Activated CD4-positive, alpha-beta T cell treated with anti-CD3 and anti-CD28 coated beads, Interleukin-2, amount 50 U/mL, for 1 hour (primary cell): ENCODE results near the gene GUSB.
"Not testable (repeated sequence)": the region's sequence is repeated elsewhere in the genome, so short reads cannot be mapped to it uniquely, and the experiment has no call there.

ENCODE experiments used
- DNase-seq: peaks from one replicate; pipeline ENCODE4 v3.0.0-alpha.2; 2020

Gene GUSB

GRCh38 chr7:65981965-65982792 is at the start of gene GUSB:
TSS of gene GUSB (minus strand) at chr7:65982213. CDS start at chr7:65982183, 30 bp downstream.
- DNase-seq: peak; percentile 88

- not testable (repeated sequence) for DNase-seq
These were observed 46.3 kb upstream of the GUSB start for GRCh38 chr7:66028342-66028741.

- DNase-seq: no peak
These were observed 34.1 kb upstream of the GUSB start for GRCh38 chr7:66016131-66016461.

- DNase-seq: no peak
These were observed 33.6 kb upstream of the GUSB start for GRCh38 chr7:66015440-66016130.

GRCh38 chr7:66013938-66014337 is 31.9 kb upstream of the GUSB start:
- no peak for DNase-seq

- no peak for DNase-seq
These were observed 25.2 kb upstream of the GUSB start for GRCh38 chr7:66007232-66007631.

- not testable (repeated sequence) for DNase-seq
These were observed 23.2 kb upstream of the GUSB start for GRCh38 chr7:66005115-66005671.

GRCh38 chr7:66000823-66001417 is 18.9 kb upstream of the GUSB start:
- not testable (repeated sequence) for DNase-seq

GRCh38 chr7:65994984-65995383 is 13.0 kb upstream of the GUSB start:
- not testable (repeated sequence) for DNase-seq

- DNase-seq: no peak
These were observed 10.5 kb upstream of the GUSB start for GRCh38 chr7:65992526-65992925.

GRCh38 chr7:65991829-65992228 is 9.8 kb upstream of the GUSB start:
- not testable (repeated sequence) for DNase-seq

- DNase-seq: no peak
These were observed 7.7 kb upstream of the GUSB start for GRCh38 chr7:65989694-65990080.

- DNase-seq: not testable (repeated sequence)
These were observed 6.5 kb upstream of the GUSB start for GRCh38 chr7:65988503-65988902.

GRCh38 chr7:65988084-65988483 is 6.1 kb upstream of the GUSB start:
- no peak for DNase-seq

- DNase-seq: no peak
These were observed 2.1 kb upstream of the GUSB start for GRCh38 chr7:65983965-65984658.

- peak; percentile 24 for DNase-seq
These were observed 1.3 kb downstream of the GUSB start for GRCh38 chr7:65980478-65981250.

GRCh38 chr7:65979583-65980477 is 2.2 kb downstream of the GUSB start:
- DNase-seq: no peak

- DNase-seq: no peak
These were observed 3.0 kb downstream of the GUSB start for GRCh38 chr7:65978891-65979582.

GRCh38 chr7:65976659-65977196 is 5.3 kb downstream of the GUSB start:
- no peak for DNase-seq

- DNase-seq: no peak
These were observed 6.1 kb downstream of the GUSB start for GRCh38 chr7:65975814-65976445.
